Lower leg skin (tissue), 3 donors: Measurements from ENCODE around the gene MCOLN1.

Experiments used
- CTCF ChIP-seq, 3 donors: fragments of 450-650 bp; IDR thresholded peaks; one replicate each; pipeline ENCODE4 v1.5.1; 2016; ENCODE audit warnings: antibody characterized with exemption in 3 of 3, mild to moderate bottlenecking in 3 of 3, moderate library complexity in 2 of 3
- POLR2A ChIP-seq, 2 donors: fragments of 450-650 bp; IDR thresholded peaks; one replicate each; pipeline ENCODE4 v1.6.1; 2016 to 2017; ENCODE audit warnings: antibody characterized with exemption in 2 of 2, mild to moderate bottlenecking in 1 of 2, moderate library complexity in 1 of 2

DNA sequence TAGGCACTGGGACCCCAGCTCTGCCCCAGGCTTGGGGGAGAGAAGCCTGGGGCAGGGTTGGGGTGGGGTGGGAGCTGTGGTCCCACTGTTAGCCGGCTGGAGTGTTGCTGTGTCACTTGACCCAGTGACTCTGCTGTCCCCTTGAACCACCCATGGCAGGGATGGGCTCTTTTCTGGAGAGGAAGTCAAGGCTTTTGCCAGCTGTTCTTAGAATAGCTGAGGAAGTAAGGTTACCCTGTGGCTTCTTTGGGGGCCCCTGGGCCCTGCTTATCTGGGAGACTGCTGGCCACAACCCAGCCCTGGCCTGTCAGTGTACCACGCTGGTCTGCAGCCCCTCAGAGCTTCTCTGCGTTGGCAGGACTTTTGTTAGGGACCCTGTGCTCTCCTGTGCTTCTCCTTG lies 22.2 kb downstream of the MCOLN1 start:
- TF ChIP-seq CTCF (IDR thresholded peaks at IDR 0.05) = no peak
- no peak for TF ChIP-seq POLR2A (IDR thresholded peaks at IDR 0.05)
